GM12864 (cell line): ENCODE data around the gene CRKL.

ENCODE experiments used
- DNase-seq: peaks from one replicate; pipeline ENCODE4 v3.0.0-alpha.2; 2011; ENCODE audit warnings: low read depth
- H3K4me3 ChIP-seq: 2 replicates; pipeline ENCODE4 v1.5.1; 2011; ENCODE audit warnings: mild to moderate bottlenecking, low read depth, low read length, control low read depth
- TF ChIP-seq, protein P1 (sequence below): IDR thresholded peaks from 2 replicates; pipeline ENCODE4 v1.5.1; 2011; ENCODE audit warnings: low read depth, mild to moderate bottlenecking, moderate library complexity, low read length, control low read depth, inconsistent platforms; ENCODE audit errors: missing control alignments

The CRKL gene

DNA sequence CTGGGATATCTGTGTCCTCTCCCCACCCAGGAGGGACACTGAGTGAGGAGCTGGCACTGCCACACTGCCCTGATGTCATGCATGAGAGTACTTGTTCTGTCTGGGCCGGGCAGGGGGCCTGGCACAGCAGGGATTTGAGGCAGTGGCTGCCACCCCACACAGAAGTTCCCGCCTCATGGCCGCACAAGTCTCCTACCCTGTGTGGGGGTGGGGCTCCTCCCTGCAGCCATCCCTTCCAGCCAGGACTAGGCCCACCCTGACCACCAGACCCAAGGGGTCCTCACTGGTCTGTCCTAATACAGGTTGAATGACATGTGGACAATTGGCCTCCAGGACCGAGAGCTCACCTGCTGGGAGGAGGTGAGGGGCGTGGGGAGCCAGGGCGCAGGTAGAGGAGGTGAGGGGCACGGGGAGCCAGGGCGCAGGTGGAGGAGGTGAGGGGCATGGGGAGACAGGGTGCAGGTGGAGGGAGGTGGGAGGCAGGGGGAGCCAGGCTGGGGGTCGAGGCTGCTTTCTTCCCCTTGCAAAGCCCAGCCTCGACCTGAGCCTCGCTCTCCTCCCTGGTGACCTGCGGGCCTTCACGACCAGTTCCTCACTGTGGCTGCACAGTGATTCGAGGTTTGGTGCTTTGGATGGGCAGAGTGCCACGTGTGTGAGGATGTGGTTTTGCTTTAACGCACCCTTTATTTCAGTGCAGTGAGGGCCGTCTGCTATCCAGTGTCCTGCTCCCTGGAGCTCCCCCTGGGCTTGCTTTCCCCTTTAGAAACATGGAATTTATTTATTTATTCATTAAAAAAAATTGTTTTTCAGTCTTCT lies 72.3 kb downstream of the CRKL start:
- H3K4me3 ChIP-seq: no peak overlapping the region
- DNase-seq: no peak
- TF ChIP-seq, protein P1, sequence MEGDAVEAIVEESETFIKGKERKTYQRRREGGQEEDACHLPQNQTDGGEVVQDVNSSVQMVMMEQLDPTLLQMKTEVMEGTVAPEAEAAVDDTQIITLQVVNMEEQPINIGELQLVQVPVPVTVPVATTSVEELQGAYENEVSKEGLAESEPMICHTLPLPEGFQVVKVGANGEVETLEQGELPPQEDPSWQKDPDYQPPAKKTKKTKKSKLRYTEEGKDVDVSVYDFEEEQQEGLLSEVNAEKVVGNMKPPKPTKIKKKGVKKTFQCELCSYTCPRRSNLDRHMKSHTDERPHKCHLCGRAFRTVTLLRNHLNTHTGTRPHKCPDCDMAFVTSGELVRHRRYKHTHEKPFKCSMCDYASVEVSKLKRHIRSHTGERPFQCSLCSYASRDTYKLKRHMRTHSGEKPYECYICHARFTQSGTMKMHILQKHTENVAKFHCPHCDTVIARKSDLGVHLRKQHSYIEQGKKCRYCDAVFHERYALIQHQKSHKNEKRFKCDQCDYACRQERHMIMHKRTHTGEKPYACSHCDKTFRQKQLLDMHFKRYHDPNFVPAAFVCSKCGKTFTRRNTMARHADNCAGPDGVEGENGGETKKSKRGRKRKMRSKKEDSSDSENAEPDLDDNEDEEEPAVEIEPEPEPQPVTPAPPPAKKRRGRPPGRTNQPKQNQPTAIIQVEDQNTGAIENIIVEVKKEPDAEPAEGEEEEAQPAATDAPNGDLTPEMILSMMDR: no peak

- no peak overlapping the region for H3K4me3 ChIP-seq
- TF ChIP-seq, protein P1: no peak
- DNase-seq: no peak
Observed at GRCh38 chr22:20990184-20991180, 73.3 kb downstream of the CRKL start.

GRCh38 chr22:20991252-20992055 lies 74.2 kb downstream of the CRKL start:
- no peak overlapping the region for H3K4me3 ChIP-seq
- TF ChIP-seq, protein P1: no peak
- DNase-seq: no peak

DNA sequence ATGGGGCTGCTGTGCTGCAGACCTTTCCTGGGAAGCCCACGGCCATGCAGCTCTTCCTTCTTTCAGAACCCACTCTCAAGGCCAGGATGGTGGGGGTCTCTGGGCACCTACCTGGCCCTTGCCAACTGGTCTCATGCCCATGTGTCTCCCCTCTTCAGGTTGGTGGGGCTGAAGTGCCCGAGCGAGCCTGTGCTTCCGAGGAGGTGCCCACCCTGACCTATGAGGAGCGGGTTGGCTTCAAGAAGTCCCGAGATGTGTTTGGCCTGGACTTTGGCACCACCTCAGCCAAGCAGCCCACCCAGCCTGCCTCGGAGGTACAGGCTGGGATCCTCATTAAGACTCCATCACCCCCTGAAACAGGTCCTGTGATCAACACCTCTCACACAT lies 74.8 kb downstream of the CRKL start:
- no peak overlapping the region for H3K4me3 ChIP-seq
- no peak for DNase-seq
- TF ChIP-seq, protein P1: no peak

GRCh38 chr22:20992456-20993303 lies 75.5 kb downstream of the CRKL start:
- TF ChIP-seq, protein P1: no peak

More at GRCh38 chr22:20992456-20993303, 75.5 kb downstream of the CRKL start:
- no peak for DNase-seq
- H3K4me3 ChIP-seq: no peak overlapping the region
